PC-3 (cell line): ENCODE data around the gene WDR88. TPM values are rescaled to one million over a fixed set of nuclear protein-coding genes. Genes with fewer than 3 reads are reported as not detected.
A peak's percentile ranks its signal among the peaks of the same experiment; 100 is the strongest.

Experiments
- ATAC-seq: fragments of 200-7000 bp; cut with Tn5 transposase; 2 replicates; pipeline ENCODE4 v1.9.1; 2020; ENCODE audit warnings: mild to moderate bottlenecking, moderate library complexity
- BruUV-seq: library from RNA; stranded (reverse); fragments of 400-500 nt; replicated peaks from 2 replicates; lab custom pipeline; 2021; lab: Mats Ljungman, UMichigan
- CTCF ChIA-PET: fragments of 300-600 bp; sonication (Branson Sonifier 250); formaldehyde crosslinking; loops from one replicate; lab custom pipeline; 2022; ENCODE audit warnings: antibody characterized with exemption; lab: Charles Lee
- POLR2A ChIA-PET: fragments of 300-600 bp; sonication (Branson Sonifier 250); formaldehyde crosslinking; loops from one replicate; lab custom pipeline; 2022; ENCODE audit warnings: antibody characterized with exemption; ENCODE audit not compliant: unreplicated experiment; lab: Charles Lee
- DNase-seq: peaks from one replicate; pipeline ENCODE4 v3.0.0-alpha.2; 2015
- H2AFZ ChIP-seq: fragments of 300-600 bp; sonication (generic); 2 replicates; pipeline ENCODE4 v1.6.0; 2016; ENCODE audit warnings: antibody characterized with exemption, low read length
- H3F3A ChIP-seq: fragments of 300-600 bp; sonication (generic); one replicate; pipeline ENCODE4 v1.6.0; 2017; ENCODE audit warnings: antibody characterized with exemption, low read length, control low read depth, mild to moderate bottlenecking; ENCODE audit not compliant: unreplicated experiment
- H3K27ac ChIP-seq: fragments of 300-600 bp; sonication (generic); 2 replicates; pipeline ENCODE4 v1.5.1; 2016; ENCODE audit warnings: mild to moderate bottlenecking, low read length
- H3K27me3 ChIP-seq: fragments of 300-600 bp; sonication (generic); 2 replicates; pipeline ENCODE4 v1.6.1; 2016; ENCODE audit warnings: low read length, mixed read lengths
- H3K36me3 ChIP-seq: fragments of 300-600 bp; sonication (generic); 2 replicates; pipeline ENCODE4 v1.6.1; 2016; ENCODE audit warnings: low read depth, mixed run types, low read length, mixed read lengths
- H3K4me1 ChIP-seq: fragments of 300-600 bp; sonication (generic); 2 replicates; pipeline ENCODE4 v1.5.1; 2016; ENCODE audit warnings: low read length; ENCODE audit not compliant: insufficient read depth
- H3K4me2 ChIP-seq: fragments of 300-600 bp; sonication (generic); 2 replicates; pipeline ENCODE4 v1.6.0; 2016; ENCODE audit warnings: low read length
- H3K4me3 ChIP-seq: fragments of 300-600 bp; sonication (generic); 2 replicates; pipeline ENCODE4 v1.5.1; 2016; ENCODE audit warnings: mild to moderate bottlenecking, low read length, mixed read lengths
- H3K79me2 ChIP-seq: fragments of 300-600 bp; sonication (generic); 2 replicates; pipeline ENCODE4 v1.6.1; 2017; ENCODE audit warnings: low read length, mixed read lengths
- H3K9ac ChIP-seq: fragments of 300-600 bp; sonication (generic); 2 replicates; pipeline ENCODE4 v1.6.0; 2016; ENCODE audit warnings: mild to moderate bottlenecking, low read length
- H3K9me2 ChIP-seq: fragments of 300-600 bp; sonication (generic); replicated peaks from 2 replicates; pipeline ENCODE4 v1.6.1; 2016; ENCODE audit warnings: mixed run types, low read length, mixed read lengths
- H3K9me3 ChIP-seq: fragments of 300-600 bp; sonication (generic); 2 replicates; pipeline ENCODE4 v1.6.1; 2016; ENCODE audit warnings: low read length, mixed read lengths
- H4K20me1 ChIP-seq: fragments of 300-600 bp; sonication (generic); 2 replicates; pipeline ENCODE4 v1.6.1; 2016; ENCODE audit warnings: low read length, mixed read lengths
- EZH2 ChIP-seq: fragments of 300-600 bp; sonication (generic); IDR thresholded peaks from one replicate; pipeline ENCODE4 v1.6.1; 2017; ENCODE audit warnings: antibody characterized with exemption, mild to moderate bottlenecking, low read length; ENCODE audit not compliant: unreplicated experiment
- EZH2phosphoT487 ChIP-seq: fragments of 300-600 bp; sonication (generic); IDR thresholded peaks from 2 replicates; pipeline ENCODE4 v1.6.1; 2018; ENCODE audit warnings: mild to moderate bottlenecking, antibody characterized with exemption, low read length, borderline replicate concordance
- intact Hi-C: fragments of 100-400 bp; cut with micrococcal nuclease; formaldehyde crosslinking; loops from 2 replicates; pipeline ENCODE4 v1.9.0; 2023
- total RNA-seq: library from RNA; depleted of rRNA; stranded (reverse); fragments of >200 nt; gene quantifications from 2 replicates; pipeline ENCODE4 v1.2.3, GENCODE V29; 2014
- TF ChIP-seq, protein P1 (sequence below): fragments of 300-600 bp; sonication (generic); conservative IDR thresholded peaks from 2 replicates; pipeline ENCODE4 v1.5.1; 2017; ENCODE audit warnings: antibody characterized with exemption, low read depth, mild to moderate bottlenecking, low read length

WDR88 gene
- total RNA-seq, 1 experiment from 2014 or later: not detected

DNA sequence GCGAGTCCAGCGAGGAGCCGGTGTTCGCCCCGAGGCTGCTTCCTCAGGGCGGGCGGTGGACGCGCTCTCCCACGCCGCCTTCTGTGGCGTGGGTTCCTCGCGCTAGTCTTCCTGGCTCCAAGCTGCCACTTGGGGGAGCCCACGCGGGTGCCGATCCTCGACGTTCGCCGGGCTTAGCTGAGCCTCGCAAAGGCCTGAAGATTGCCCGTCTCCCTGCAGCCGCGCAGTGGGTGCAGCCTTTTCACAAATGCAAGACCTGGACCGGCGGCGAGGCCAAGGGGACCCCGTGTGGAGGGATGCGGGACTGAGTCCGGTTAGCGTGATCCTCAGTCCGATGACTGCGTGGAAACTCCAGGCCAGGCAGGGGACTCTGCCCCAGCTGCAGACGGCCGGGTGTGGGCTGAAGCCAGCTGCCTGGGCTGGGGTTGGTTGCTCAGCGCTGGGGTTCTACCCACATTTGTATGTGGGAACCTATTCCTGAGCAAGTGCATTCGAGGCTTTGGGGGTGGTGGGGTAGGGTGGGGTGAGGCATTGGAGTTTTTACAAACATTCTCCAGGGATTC, 45.6 kb downstream of the WDR88 start:
- no peaks in the 10 kb centered on the region for H3K27me3 ChIP-seq
- intact Hi-C loops: loop anchor here (5.0 kb wide), 1 partner anchor 205 kb away; the partner anchor contains the start of genes CEP89 and FAAP24
- no peaks in the 10 kb centered on the region for H3F3A ChIP-seq
- peak; percentile 39 for DNase-seq
- no peaks in the 10 kb centered on the region for H3K9me3 ChIP-seq
- no peaks in the 10 kb centered on the region for H3K36me3 ChIP-seq
- peak overlapping the region; percentile 68 for H3K4me3 ChIP-seq
- ATAC-seq: peak; percentile 34
- H3K9ac ChIP-seq: peak overlapping the region; percentile 28; the same call in 1 of the 2 replicates
- CTCF ChIA-PET: interaction anchor here (0.7 kb wide), 1 partner anchor 78 kb away, joined by 3 read pairs; no protein-coding TSS in a partner anchor
- no peaks in the 10 kb centered on the region for H3K9me2 ChIP-seq
- no peak for TF ChIP-seq EZH2phosphoT487
- no peak for TF ChIP-seq EZH2
- TF ChIP-seq, protein P1, sequence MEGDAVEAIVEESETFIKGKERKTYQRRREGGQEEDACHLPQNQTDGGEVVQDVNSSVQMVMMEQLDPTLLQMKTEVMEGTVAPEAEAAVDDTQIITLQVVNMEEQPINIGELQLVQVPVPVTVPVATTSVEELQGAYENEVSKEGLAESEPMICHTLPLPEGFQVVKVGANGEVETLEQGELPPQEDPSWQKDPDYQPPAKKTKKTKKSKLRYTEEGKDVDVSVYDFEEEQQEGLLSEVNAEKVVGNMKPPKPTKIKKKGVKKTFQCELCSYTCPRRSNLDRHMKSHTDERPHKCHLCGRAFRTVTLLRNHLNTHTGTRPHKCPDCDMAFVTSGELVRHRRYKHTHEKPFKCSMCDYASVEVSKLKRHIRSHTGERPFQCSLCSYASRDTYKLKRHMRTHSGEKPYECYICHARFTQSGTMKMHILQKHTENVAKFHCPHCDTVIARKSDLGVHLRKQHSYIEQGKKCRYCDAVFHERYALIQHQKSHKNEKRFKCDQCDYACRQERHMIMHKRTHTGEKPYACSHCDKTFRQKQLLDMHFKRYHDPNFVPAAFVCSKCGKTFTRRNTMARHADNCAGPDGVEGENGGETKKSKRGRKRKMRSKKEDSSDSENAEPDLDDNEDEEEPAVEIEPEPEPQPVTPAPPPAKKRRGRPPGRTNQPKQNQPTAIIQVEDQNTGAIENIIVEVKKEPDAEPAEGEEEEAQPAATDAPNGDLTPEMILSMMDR: 0 out of 2 replicates have a peak, but pooled peaks have one; percentile 35
- peak overlapping the region; percentile 91 for H3K4me2 ChIP-seq
- H3K4me1 ChIP-seq: peaks cover 7% of the 10 kb centered on the region; the same call in 1 of the 2 replicates
- POLR2A ChIA-PET: no interaction called here
- no TSS peak for BruUV-seq
- H3K27ac ChIP-seq: 0 out of 2 replicates have a peak overlapping the region, but pooled peaks have one; percentile 4
- no peaks in the 10 kb centered on the region for H4K20me1 ChIP-seq
- H3K79me2 ChIP-seq: peaks cover 14% of the 10 kb centered on the region
- peak overlapping the region; percentile 83 for H2AFZ ChIP-seq

DNA sequence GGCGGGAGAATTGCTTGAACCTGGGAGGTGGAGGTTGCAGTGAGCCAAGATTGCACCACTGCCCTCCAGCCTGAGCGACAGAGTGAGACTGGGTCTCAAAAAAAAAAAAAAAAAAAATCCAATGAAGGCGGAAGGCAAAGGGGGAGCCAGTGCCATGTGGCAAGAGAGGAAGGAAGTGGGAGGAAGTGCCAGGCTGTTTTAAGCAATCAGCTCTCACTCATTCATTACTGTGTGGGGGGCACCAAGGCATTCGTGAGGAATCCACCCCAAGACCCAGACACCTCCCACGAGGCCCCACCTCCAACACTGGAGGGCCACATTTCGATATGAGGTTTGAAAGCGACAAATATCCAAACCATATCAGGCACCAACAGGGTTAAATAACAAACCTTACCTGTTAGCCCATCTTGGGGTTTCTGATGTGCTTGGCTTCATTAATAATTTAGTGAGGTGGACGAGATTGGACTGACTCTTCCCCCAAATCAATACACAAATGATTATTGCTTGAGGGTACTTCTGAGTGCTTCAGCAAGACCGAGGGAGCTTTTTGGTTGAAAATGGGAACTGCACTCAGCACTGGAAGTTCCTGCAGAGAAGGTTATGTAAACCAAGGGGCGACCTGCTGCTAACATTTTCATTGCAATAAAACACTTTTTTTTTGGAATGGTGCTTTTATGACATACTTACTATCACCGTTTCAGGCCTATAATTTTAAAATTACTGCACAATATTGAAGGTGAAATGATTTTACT, 54.7 kb downstream of the WDR88 start:
- H3K4me2 ChIP-seq: no peak overlapping the region
- H3K9me3 ChIP-seq: no peaks in the 10 kb centered on the region
- no peak overlapping the region for H3K9ac ChIP-seq
- H3K36me3 ChIP-seq: no peaks in the 10 kb centered on the region
- H4K20me1 ChIP-seq: no peaks in the 10 kb centered on the region
- H3K27ac ChIP-seq: no peak overlapping the region
- no peaks in the 10 kb centered on the region for H3K27me3 ChIP-seq
- no peak for TF ChIP-seq EZH2
- TF ChIP-seq EZH2phosphoT487: no peak
- TF ChIP-seq, protein P1: no peak
- H3F3A ChIP-seq: no peaks in the 10 kb centered on the region
- ChIA-PET POLR2A (no interaction called here), CTCF (no interaction called here)
- no TSS peak for BruUV-seq
- H3K9me2 ChIP-seq: no peaks in the 10 kb centered on the region
- DNase-seq (no peak), ATAC-seq (no peak)
- H3K4me3 ChIP-seq: no peak overlapping the region
- H2AFZ ChIP-seq: no peak overlapping the region
- H3K4me1 ChIP-seq: no peaks in the 10 kb centered on the region
- no peaks in the 10 kb centered on the region for H3K79me2 ChIP-seq
- intact Hi-C loops: loop anchor here (10.0 kb wide), 1 partner anchor 62 kb away; no protein-coding TSS in a partner anchor

DNA sequence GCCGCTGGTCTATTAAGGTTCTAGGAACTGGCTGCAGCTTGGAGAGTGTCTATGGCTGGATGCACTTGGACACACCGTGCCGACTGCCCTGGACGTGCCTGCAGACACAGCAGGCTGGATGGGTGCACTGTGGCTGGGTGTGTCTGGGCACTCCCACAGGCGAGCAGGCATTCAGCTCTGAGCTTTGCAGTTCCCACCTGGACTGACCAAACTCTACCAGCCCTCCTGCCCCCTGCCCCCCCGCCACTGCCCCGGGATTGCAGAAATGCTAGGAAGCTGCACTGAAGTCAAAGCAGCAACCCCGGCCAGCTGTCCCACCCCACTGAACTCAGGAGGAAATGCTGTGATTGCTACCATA, 55.2 kb downstream of the WDR88 start:
- H3K79me2 ChIP-seq: no peaks in the 10 kb centered on the region
- intact Hi-C loops: loop anchor here (10.0 kb wide), 1 partner anchor 62 kb away; no protein-coding TSS in a partner anchor
- ChIA-PET CTCF (no interaction called here), POLR2A (interaction anchor here (0.6 kb wide), 1 partner anchor 8 kb away, joined by 5 read pairs; no protein-coding TSS in a partner anchor)
- H3K9ac ChIP-seq: no peak overlapping the region
- no peak for TF ChIP-seq EZH2phosphoT487
- TF ChIP-seq, protein P1: no peak
- no peak for TF ChIP-seq EZH2
- no peak overlapping the region for H3K4me3 ChIP-seq
- H3K9me3 ChIP-seq: no peaks in the 10 kb centered on the region
- H3K4me1 ChIP-seq: no peaks in the 10 kb centered on the region
- ATAC-seq (no peak), DNase-seq (no peak)
- no peaks in the 10 kb centered on the region for H3F3A ChIP-seq
- no peaks in the 10 kb centered on the region for H3K36me3 ChIP-seq
- no peaks in the 10 kb centered on the region for H3K9me2 ChIP-seq
- H3K27me3 ChIP-seq: no peaks in the 10 kb centered on the region
- H2AFZ ChIP-seq: no peak overlapping the region
- no peak overlapping the region for H3K4me2 ChIP-seq
- BruUV-seq: no TSS peak
- no peak overlapping the region for H3K27ac ChIP-seq
- no peaks in the 10 kb centered on the region for H4K20me1 ChIP-seq
